H1 (cell line): ENCODE data around the gene GRHL3. TPM values are rescaled to one million over a fixed set of nuclear protein-coding genes. Genes with fewer than 3 reads are reported as not detected.
A peak's percentile ranks its signal among the peaks of the same experiment; 100 is the strongest.

ENCODE experiments used
- CTCF ChIA-PET: fragments of 300-600 bp; sonication (Branson Sonifier 250); formaldehyde crosslinking; loops from one replicate; lab custom pipeline; 2021; ENCODE audit not compliant: partially characterized antibody; lab: Charles Lee
- POLR2A ChIA-PET: fragments of 300-600 bp; sonication (Branson Sonifier 250); formaldehyde crosslinking; loops from one replicate; lab custom pipeline; 2021; ENCODE audit warnings: inconsistent platforms; ENCODE audit not compliant: partially characterized antibody; lab: Charles Lee
- DNase-seq, 2 experiments: peaks; one replicate each; pipeline versions ENCODE4 v3.0.0 to v3.0.0-alpha.2; 2010 to 2022; ENCODE audit warnings: low spot score in 2 of 2, low read depth in 1 of 2, mixed read lengths in 1 of 2
- FAIRE-seq: peaks from 2 replicates; lab custom pipeline; 2011; peaks lifted over from hg19 to GRCh38; lab: Jason Lieb, UNC
- H2AFZ ChIP-seq: 2 replicates; pipeline ENCODE4 v1.8.1; 2012; ENCODE audit warnings: low read length, inconsistent platforms
- H2AK5ac ChIP-seq: 2 replicates; pipeline ENCODE4 v1.6.1; 2013; ENCODE audit warnings: low read depth, low read length
- H2BK120ac ChIP-seq: replicated peaks from 2 replicates; pipeline ENCODE3; 2013; ENCODE audit warnings: low read depth, low read length, inconsistent platforms
- H2BK12ac ChIP-seq: 2 replicates; pipeline ENCODE4 v1.6.1; 2013; ENCODE audit warnings: low read depth, low read length
- H2BK15ac ChIP-seq: 2 replicates; pipeline ENCODE4 v1.6.1; 2013; ENCODE audit warnings: low read length
- H2BK20ac ChIP-seq: 2 replicates; pipeline ENCODE4 v1.6.1; 2013; ENCODE audit warnings: low read length
- H2BK5ac ChIP-seq: 2 replicates; pipeline ENCODE4 v1.6.1; 2013; ENCODE audit warnings: low read depth, low read length
- H3K14ac ChIP-seq: 2 replicates; pipeline ENCODE4 v1.6.1; 2013; ENCODE audit warnings: inconsistent platforms; ENCODE audit not compliant: insufficient read length
- H3K18ac ChIP-seq: 2 replicates; pipeline ENCODE4 v1.6.1; 2013; ENCODE audit warnings: low read length; ENCODE audit errors: extremely low read depth
- H3K23ac ChIP-seq: 2 replicates; pipeline ENCODE4 v1.6.1; 2013; ENCODE audit warnings: inconsistent platforms; ENCODE audit not compliant: insufficient read length
- H3K23me2 ChIP-seq: 2 replicates; pipeline ENCODE4 v1.6.1; 2013; ENCODE audit warnings: low read depth, low read length
- H3K27ac ChIP-seq: 2 replicates; pipeline ENCODE4 v1.6.1; 2011; ENCODE audit warnings: low read depth, low read length, inconsistent platforms
- H3K27me3 ChIP-seq, 4 experiments: replicated peaks in 1 of 4; 1 replicate in 1 of 4; 2 replicates in 3 of 4; pipeline versions ENCODE4 v1.6.1 to v1.8.1; 2011 to 2013; ENCODE audit warnings: low read length in 3 of 4, mild to moderate bottlenecking in 3 of 4, inconsistent platforms in 2 of 4, mixed read lengths in 2 of 4, moderate library complexity in 1 of 4; ENCODE audit not compliant: control insufficient read depth in 3 of 4, insufficient read depth in 3 of 4; ENCODE audit errors: extremely low read depth in 1 of 4
- H3K36me3 ChIP-seq, 4 experiments: 2 replicates each; pipeline versions ENCODE4 v1.6.1 to v1.8.1; 2011 to 2013; ENCODE audit warnings: mild to moderate bottlenecking in 4 of 4, low read length in 3 of 4, moderate library complexity in 2 of 4, control low read depth in 1 of 4, inconsistent platforms in 1 of 4; ENCODE audit not compliant: insufficient read depth in 4 of 4, control insufficient read depth in 2 of 4
- H3K4ac ChIP-seq: replicated peaks from 2 replicates; pipeline ENCODE3; 2013; ENCODE audit warnings: low read length, low read depth, mixed read lengths, inconsistent platforms; ENCODE audit not compliant: insufficient read length
- H3K4me1 ChIP-seq, 4 experiments: replicated peaks in 1 of 4; 1 replicate in 1 of 4; 2 replicates in 3 of 4; pipeline versions ENCODE4 v1.6.1 to v1.8.1; 2011 to 2013; ENCODE audit warnings: low read length in 3 of 4, inconsistent platforms in 2 of 4, mixed read lengths in 1 of 4; ENCODE audit not compliant: insufficient read depth in 4 of 4, control insufficient read depth in 3 of 4
- H3K4me2 ChIP-seq, 2 experiments: 2 replicates each; pipeline versions ENCODE4 v1.6.1 to v1.8.1; 2011 to 2013; ENCODE audit warnings: low read depth in 2 of 2, low read length in 2 of 2, control low read depth in 1 of 2, inconsistent platforms in 1 of 2, mild to moderate bottlenecking in 1 of 2; ENCODE audit not compliant: insufficient read depth in 1 of 2
- H3K4me3 ChIP-seq, 4 experiments: fragments of 200-600, 300-600 bp in 1 of 4; sonication (generic), shearing (Covaris generic), sonication (Bioruptor Twin) in 1 of 4; 2 replicates each; pipeline versions ENCODE4 v1.5.1 to v1.8.1; 2011 to 2016; ENCODE audit warnings: low read length in 4 of 4, low read depth in 3 of 4, control low read depth in 2 of 4, inconsistent platforms in 2 of 4, mild to moderate bottlenecking in 2 of 4, mixed read lengths in 1 of 4, moderate library complexity in 1 of 4; ENCODE audit not compliant: insufficient read depth in 2 of 4; ENCODE audit errors: extremely low read depth in 1 of 4
- H3K56ac ChIP-seq: replicated peaks from 2 replicates; pipeline ENCODE3; 2013; ENCODE audit warnings: low read depth, mild to moderate bottlenecking, mixed read lengths, low read length, inconsistent platforms; ENCODE audit not compliant: insufficient read length
- H3K79me1 ChIP-seq: 2 replicates; pipeline ENCODE4 v1.6.1; 2013; ENCODE audit warnings: low read depth, low read length, control low read depth
- H3K79me2 ChIP-seq, 2 experiments: 2 replicates each; pipeline versions ENCODE4 v1.6.1 to v1.8.1; 2012 to 2013; ENCODE audit warnings: low read length in 2 of 2, mild to moderate bottlenecking in 2 of 2, inconsistent platforms in 1 of 2; ENCODE audit not compliant: insufficient read depth in 2 of 2, control insufficient read depth in 1 of 2
- H3K9ac ChIP-seq, 4 experiments: replicated peaks in 1 of 4; 1 replicate in 1 of 4; 2 replicates in 3 of 4; pipeline versions ENCODE4 v1.6.1 to v1.8.1; 2011 to 2013; ENCODE audit warnings: low read depth in 3 of 4, low read length in 3 of 4, control low read depth in 2 of 4, mild to moderate bottlenecking in 2 of 4, moderate library complexity in 2 of 4, inconsistent platforms in 1 of 4; ENCODE audit errors: extremely low read depth in 1 of 4
- H3K9me3 ChIP-seq, 2 experiments: 2 replicates each; pipeline versions ENCODE4 v1.6.1 to v1.8.1; 2012 to 2013; ENCODE audit warnings: mild to moderate bottlenecking in 2 of 2, moderate library complexity in 2 of 2, control low read depth in 1 of 2, inconsistent platforms in 1 of 2, low read depth in 1 of 2, low read length in 1 of 2, mixed read lengths in 1 of 2; ENCODE audit not compliant: insufficient read depth in 2 of 2
- H4K20me1 ChIP-seq, 2 experiments: replicated peaks in 1 of 2; 2 replicates each; pipeline versions ENCODE3 to v1.8.1; 2011 to 2013; ENCODE audit warnings: inconsistent platforms in 2 of 2, low read length in 2 of 2, mild to moderate bottlenecking in 1 of 2; ENCODE audit not compliant: insufficient read depth in 2 of 2, control insufficient read depth in 1 of 2
- H4K5ac ChIP-seq: 2 replicates; pipeline ENCODE4 v1.6.1; 2013; ENCODE audit warnings: low read length, low read depth, mixed read lengths, inconsistent platforms; ENCODE audit not compliant: insufficient read length
- H4K8ac ChIP-seq: 2 replicates; pipeline ENCODE4 v1.8.0; 2013; ENCODE audit warnings: mild to moderate bottlenecking, moderate library complexity, low read length, inconsistent platforms; ENCODE audit not compliant: insufficient read depth; ENCODE audit errors: extremely low read depth
- H4K91ac ChIP-seq: replicated peaks from 2 replicates; pipeline ENCODE3; 2013; ENCODE audit warnings: low read length, mixed read lengths, inconsistent platforms; ENCODE audit not compliant: insufficient read length
- KDM1A ChIP-seq: fragments of 200-600, 300-600 bp; sonication (generic); IDR thresholded peaks from 2 replicates; pipeline ENCODE4 v1.7.1; 2016; ENCODE audit warnings: mild to moderate bottlenecking, low read length, borderline replicate concordance
- SP1 ChIP-seq: IDR thresholded peaks from 2 replicates; pipeline ENCODE4 v1.6.1; 2011; ENCODE audit warnings: low read depth, low read length
- TAF7 ChIP-seq: optimal IDR thresholded peaks from 2 replicates; pipeline ENCODE3; 2011; ENCODE audit warnings: low read depth, mild to moderate bottlenecking, inconsistent platforms, low read length, moderate library complexity, borderline replicate concordance
- WGBS, 2 experiments: shearing (Covaris generic) in 1 of 2; methylation state at CpG; one replicate each; pipeline versions ENCODE4 v1.1.6 to v1.1.7; 2013 to 2015; ENCODE audit warnings: low lambda C conversion rate in 2 of 2, mixed read lengths in 2 of 2, inconsistent platforms in 1 of 2, low coverage in 1 of 2, missing lambda C conversion rate in 1 of 2; ENCODE audit not compliant: insufficient replicate concordance in 2 of 2, insufficient coverage in 1 of 2, insufficient read length in 1 of 2; ENCODE audit errors: extremely low coverage in 1 of 2, missing lambda C conversion rate in 1 of 2; 5-methylcytosine and 5-hydroxymethylcytosine counted together
- polyA plus RNA-seq, 7 experiments: library from polyadenylated mRNA; depleted of rRNA in 3 of 7; stranded (reverse) in 5 of 7; unstranded in 2 of 7; fragments of >200 nt in 5 of 7; fragments of 200-250 nt in 2 of 7; gene quantifications; 1 replicate in 5 of 7; 2 replicates in 1 of 7; 4 replicates in 1 of 7; pipeline versions ENCODE4 v1.2.1 to v1.2.3, GENCODE V29; 2011 to 2013; ENCODE audit warnings: missing spikeins in 2 of 7, mixed read lengths in 2 of 7
- total RNA-seq: library from RNA; stranded (reverse); fragmentation: NEBNext Ultra II Directional; extraction: Animal tissue kit (Norgen Biotek cat#: 25700); gene quantifications from 2 replicates; pipeline ENCODE4 v1.2.1, GENCODE V29; 2021

GRHL3 gene
- total and polyA plus RNA-seq, 2 of the 8 experiments (the other 6 are each of a cell fraction or from before 2014, with no cell fraction given): 0.80 to 1.8 TPM

DNA sequence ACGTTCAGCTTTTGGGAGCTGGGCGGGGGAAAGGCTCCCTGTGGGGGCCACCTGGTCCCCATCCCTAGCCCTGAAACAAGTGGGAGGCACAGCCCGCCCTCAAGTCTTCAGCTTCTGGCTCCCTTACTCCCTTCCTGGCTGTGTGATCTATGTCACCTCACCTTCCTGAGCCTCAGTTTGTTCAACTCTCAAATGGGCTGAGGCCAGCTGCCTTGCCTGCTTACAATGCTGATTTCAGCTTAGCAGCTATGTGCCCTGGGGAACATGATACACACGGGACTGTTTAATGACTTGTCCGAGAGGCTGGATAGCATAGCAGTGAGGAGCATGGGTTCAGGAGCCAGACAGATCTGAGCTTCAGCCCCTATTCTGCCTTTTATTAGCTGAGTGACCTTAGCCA lies 19.3 kb downstream of the GRHL3 start:
- Histone ChIP-seq H3K18ac (no peak overlapping the region), H3K14ac (no peak overlapping the region), H3K27ac (no peak overlapping the region), H2BK120ac (no peak overlapping the region), H3K4me3 (no peak overlapping the region), H4K20me1 (no peaks in the 10 kb centered on the region), H3K9me3 (no peaks in the 10 kb centered on the region), H3K27me3 (no peaks in the 10 kb centered on the region), H2BK15ac (no peak overlapping the region), H3K4me2 (no peak overlapping the region; a peak in 1 of 4 replicates), H3K23ac (no peak overlapping the region), H4K5ac (no peak overlapping the region), H3K79me2 (no peaks in the 10 kb centered on the region), H2BK20ac (no peak overlapping the region), H3K36me3 (no peaks in the 10 kb centered on the region; a peak in 1 of 8 replicates), H2AK5ac (no peak overlapping the region; the same call in 1 of the 2 replicates), H3K9ac (no peak overlapping the region), H3K4ac (no peak overlapping the region), H3K56ac (no peak overlapping the region), H2AFZ (no peak overlapping the region), H3K23me2 (no peaks in the 10 kb centered on the region; the same call in 1 of the 2 replicates), H3K79me1 (no peaks in the 10 kb centered on the region), H4K91ac (no peak overlapping the region), H2BK12ac (no peak overlapping the region), H4K8ac (no peak overlapping the region), H2BK5ac (0 out of 2 replicates have a peak overlapping the region, but pooled peaks have one; percentile 37), H3K4me1 (peaks cover 0 to 36% (median 24%) of the 10 kb centered on the region in 4 experiments; a peak in 6 of 7 replicates)
- FAIRE-seq (no peak), DNase-seq (no peak)
- TF ChIP-seq KDM1A (peak; percentile 76; the same call in 1 of the 2 replicates), TAF7 (no peak), SP1 (no peak)
- CTCF ChIA-PET: interaction anchor here (0.7 to 4.3 kb wide), 7 partner anchors 11 to 139 kb away, joined by 3 to 20 read pairs (median 4); no protein-coding TSS in a partner anchor
- 94% methylated on average over 5 of the region's 5 CpGs; no CpG with 5 or more reads in 1 of the 2 experiments for WGBS, 2 experiments
- POLR2A ChIA-PET: no interaction called here
